HG03354 (cell line): Measurements from ENCODE around the gene OGFOD1.

ENCODE experiments used
- ATAC-seq: cut with Tn5 transposase; IDR thresholded peaks from one replicate; pipeline ENCODE4 v1.9.1; 2021; ENCODE audit warnings: mild to moderate bottlenecking; ENCODE audit not compliant: unreplicated experiment, poor library complexity, severe bottlenecking

The OGFOD1 gene

GRCh38 chr16:56425439-56425832 lies 25.9 kb upstream of the OGFOD1 start, which contains the start of gene AMFR:
Gene AMFR, minus strand, starts transcription at chr16:56425545. Its CDS starts 218 bp downstream, at chr16:56425327.
- peak; percentile 83 for ATAC-seq

GRCh38 chr16:56426585-56426984 lies 24.8 kb upstream of the OGFOD1 start:
- no peak for ATAC-seq

GRCh38 chr16:56428091-56428490 lies 23.3 kb upstream of the OGFOD1 start:
- no peak for ATAC-seq

- no peak for ATAC-seq
These were observed 15.1 kb upstream of the OGFOD1 start for GRCh38 chr16:56436258-56436657.

- no peak for ATAC-seq
These were observed 13.3 kb upstream of the OGFOD1 start for GRCh38 chr16:56438038-56438437.

GRCh38 chr16:56447286-56447685 lies 4.1 kb upstream of the OGFOD1 start:
- ATAC-seq, result no peak

- no peak for ATAC-seq
These were observed 3.3 kb upstream of the OGFOD1 start for GRCh38 chr16:56448005-56448404.

GRCh38 chr16:56450275-56450985 lies 924 bp upstream of the OGFOD1 start:
- no peak for ATAC-seq

GRCh38 chr16:56451753-56452689 lies 667 bp downstream of the OGFOD1 start:
- peak; percentile 48 for ATAC-seq

GRCh38 chr16:56457927-56458470 lies 6.6 kb downstream of the OGFOD1 start:
- ATAC-seq, result no peak

GRCh38 chr16:56460101-56460500 lies 8.7 kb downstream of the OGFOD1 start:
- ATAC-seq, result no peak

- no peak for ATAC-seq
These were observed 10.9 kb downstream of the OGFOD1 start for GRCh38 chr16:56462064-56462796.

- no peak for ATAC-seq
These were observed 11.8 kb downstream of the OGFOD1 start for GRCh38 chr16:56463153-56463552.

- ATAC-seq, result no peak
These were observed 15.0 kb downstream of the OGFOD1 start for GRCh38 chr16:56466344-56466743.

GRCh38 chr16:56468800-56469199 lies 17.4 kb downstream of the OGFOD1 start:
- ATAC-seq, result no peak

GRCh38 chr16:56469748-56470147 lies 18.4 kb downstream of the OGFOD1 start:
- ATAC-seq, result no peak

- ATAC-seq, result no peak
These were observed 18.9 kb downstream of the OGFOD1 start for GRCh38 chr16:56470232-56470631.

GRCh38 chr16:56470666-56471065 lies 19.3 kb downstream of the OGFOD1 start:
- ATAC-seq, result no peak

- no peak for ATAC-seq
These were observed 23.8 kb downstream of the OGFOD1 start for GRCh38 chr16:56475201-56475600.
